Measurements from ENCODE around the gene SYNPO2L.

- no peak for TF ChIP-seq POLR2AphosphoS5 (IDR thresholded peaks at IDR 0.05; ENCODE audit: low read depth, low read length)
- no peak for TF ChIP-seq TAF1 (IDR thresholded peaks at IDR 0.05; ENCODE audit: low read depth, low read length)
- TF ChIP-seq POLR2A (IDR thresholded peaks at IDR 0.05; ENCODE audit: low read depth, low read length): no peak
- no peak for TF ChIP-seq SPI1 (IDR thresholded peaks at IDR 0.05; ENCODE audit: low read depth, low read length)
These were observed 46.7 kb downstream of the SYNPO2L start for GRCh38 chr10:73609116-73609515.

Measured in GM12891 (cell line).